Chondrocyte (in vitro differentiated cells): ENCODE measurements around the gene TOMT. TPM values are rescaled to one million over a fixed set of nuclear protein-coding genes. Genes with fewer than 3 reads are reported as not detected.
A peak's percentile ranks its signal among the peaks of the same experiment; 100 is the strongest.

Source experiments
- DNase-seq: peaks from one replicate; pipeline ENCODE4 v3.0.0; 2021; ENCODE audit warnings: mixed read lengths, low spot score
- H3K27ac Mint-ChIP-seq: one replicate; pipeline ENCODE4 v1.8.0; 2021; ENCODE audit warnings: mild to moderate bottlenecking, moderate library complexity, mixed read lengths; ENCODE audit not compliant: unreplicated experiment
- H3K27me3 Mint-ChIP-seq: 2 replicates; pipeline ENCODE4 v1.8.0; 2021; ENCODE audit warnings: low read depth, mixed read lengths
- H3K36me3 Mint-ChIP-seq: 2 replicates; pipeline ENCODE4 v1.8.0; 2021; ENCODE audit warnings: low read depth, mixed read lengths
- H3K4me1 Mint-ChIP-seq: 2 replicates; pipeline ENCODE4 v1.8.0; 2021; ENCODE audit warnings: low read depth, mild to moderate bottlenecking, mixed read lengths
- H3K4me3 Mint-ChIP-seq: one replicate; pipeline ENCODE4 v1.8.0; 2021; ENCODE audit warnings: mild to moderate bottlenecking, moderate library complexity, mixed read lengths; ENCODE audit not compliant: unreplicated experiment
- H3K9me3 Mint-ChIP-seq: 2 replicates; pipeline ENCODE4 v1.8.0; 2021; ENCODE audit warnings: low read depth, mixed read lengths
- CTCF ChIP-seq: fragments of 200-600 bp; sonication (generic); IDR thresholded peaks from 2 replicates; pipeline ENCODE4 v1.5.0; 2021; ENCODE audit warnings: antibody characterized with exemption, mild to moderate bottlenecking, moderate library complexity
- total RNA-seq: library from RNA; stranded (reverse); gene quantifications from 3 replicates; pipeline ENCODE4 v1.2.1, GENCODE V29; 2021

TOMT gene
- total RNA-seq, 1 donor from 2014 or later: not detected

- no peaks in the 10 kb centered on the region for H3K9me3 Mint-ChIP-seq
- H3K27ac Mint-ChIP-seq: no peak overlapping the region
- DNase-seq: no peak
- peaks cover 8% of the 10 kb centered on the region for H3K36me3 Mint-ChIP-seq
- H3K4me3 Mint-ChIP-seq: no peak overlapping the region
- H3K27me3 Mint-ChIP-seq: no peaks in the 10 kb centered on the region
- no peak for TF ChIP-seq CTCF
- H3K4me1 Mint-ChIP-seq: peaks cover 37% of the 10 kb centered on the region
Measured at GRCh38 chr11:72100462-72100861, 5.3 kb upstream of the TOMT start.

- DNase-seq: no peak
Measured at GRCh38 chr11:72102162-72102561, 3.6 kb upstream of the TOMT start.

GRCh38 chr11:72102631-72102945 is 3.1 kb upstream of the TOMT start:
- Mint-ChIP-seq H3K36me3 (peaks cover 8% of the 10 kb centered on the region), H3K27me3 (no peaks in the 10 kb centered on the region), H3K9me3 (no peaks in the 10 kb centered on the region), H3K27ac (peak overlapping the region; percentile 95), H3K4me1 (peaks cover 37% of the 10 kb centered on the region), H3K4me3 (peak overlapping the region; percentile 86)
- no peak for TF ChIP-seq CTCF
- DNase-seq: no peak

More at GRCh38 chr11:72102162-72102561, 3.6 kb upstream of the TOMT start:
- Mint-ChIP-seq H3K27me3 (no peaks in the 10 kb centered on the region), H3K4me1 (peaks cover 37% of the 10 kb centered on the region), H3K4me3 (peak overlapping the region; percentile 86), H3K27ac (peak overlapping the region; percentile 95), H3K9me3 (no peaks in the 10 kb centered on the region), H3K36me3 (peaks cover 8% of the 10 kb centered on the region)
- TF ChIP-seq CTCF: no peak

GRCh38 chr11:72102946-72103753 is 2.6 kb upstream of the TOMT start, which contains the start of gene LAMTOR1:
Gene LAMTOR1 (minus strand): TSS chr11:72103297. CDS start chr11:72103224, 73 bp downstream.
- Mint-ChIP-seq H3K27ac (peak within 1 kb of the TSS; percentile 95), H3K9me3 (no peaks in the 10 kb centered on the region)

GRCh38 chr11:72103754-72104167 is 2.0 kb upstream of the TOMT start:
- peak overlapping the region; percentile 86 for H3K4me3 Mint-ChIP-seq
- H3K4me1 Mint-ChIP-seq: peaks cover 37% of the 10 kb centered on the region
- H3K27me3 Mint-ChIP-seq: no peaks in the 10 kb centered on the region
- no peak for DNase-seq
- H3K27ac Mint-ChIP-seq: peak overlapping the region; percentile 95
- H3K9me3 Mint-ChIP-seq: no peaks in the 10 kb centered on the region
- peaks cover 2% of the 10 kb centered on the region for H3K36me3 Mint-ChIP-seq
- peak; percentile 47 for TF ChIP-seq CTCF

More at GRCh38 chr11:72102946-72103753, 2.6 kb upstream of the TOMT start, which contains the start of gene LAMTOR1:
- peak; percentile 99 for DNase-seq
- peak; percentile 74 for TF ChIP-seq CTCF
- peaks cover 3% of the 10 kb centered on the region for H3K36me3 Mint-ChIP-seq
- H3K27me3 Mint-ChIP-seq: no peaks in the 10 kb centered on the region
- peaks cover 37% of the 10 kb centered on the region for H3K4me1 Mint-ChIP-seq
- peak within 1 kb of the TSS; percentile 86 for H3K4me3 Mint-ChIP-seq
